Neural cell (in vitro differentiated cells): ENCODE data around the gene PTPRN2.

Source experiments
- EP300 ChIP-seq: fragments of 450-650 bp; conservative IDR thresholded peaks from 2 replicates; pipeline ENCODE4 v1.6.1; 2014; ENCODE audit warnings: antibody characterized with exemption, mild to moderate bottlenecking, moderate library complexity; ENCODE audit not compliant: poor library complexity, severe bottlenecking
- EZH2 ChIP-seq: fragments of 200-600, 300-800 bp; shearing (Covaris generic), sonication (generic); IDR thresholded peaks from 2 replicates; pipeline ENCODE4 v1.6.1; 2014; ENCODE audit warnings: antibody characterized with exemption, low read length, borderline replicate concordance, mild to moderate bottlenecking; ENCODE audit not compliant: insufficient read depth, poor library complexity, severe bottlenecking
- MXI1 ChIP-seq: fragments of 450-650 bp; conservative IDR thresholded peaks from 2 replicates; pipeline ENCODE4 v1.6.1; 2014; ENCODE audit warnings: antibody characterized with exemption, mild to moderate bottlenecking; ENCODE audit not compliant: poor library complexity, severe bottlenecking
- POLR2AphosphoS5 ChIP-seq: IDR thresholded peaks from 2 replicates; pipeline ENCODE4 v1.6.1; 2012
- RAD21 ChIP-seq: fragments of 450-650 bp; conservative IDR thresholded peaks from 2 replicates; pipeline ENCODE4 v1.6.1; 2014; ENCODE audit warnings: antibody characterized with exemption, mild to moderate bottlenecking, moderate library complexity
- REST ChIP-seq: IDR thresholded peaks from 2 replicates; pipeline ENCODE4 v1.6.1; 2012; ENCODE audit warnings: borderline replicate concordance
- TAF1 ChIP-seq: IDR thresholded peaks from 2 replicates; pipeline ENCODE4 v1.6.1; 2012; ENCODE audit warnings: low read depth
- TF ChIP-seq, protein P1 (sequence below): fragments of 450-650 bp; IDR thresholded peaks from 2 replicates; pipeline ENCODE4 v1.5.1; 2014; ENCODE audit warnings: antibody characterized with exemption, mild to moderate bottlenecking, moderate library complexity; ENCODE audit not compliant: poor library complexity, severe bottlenecking

DNA sequence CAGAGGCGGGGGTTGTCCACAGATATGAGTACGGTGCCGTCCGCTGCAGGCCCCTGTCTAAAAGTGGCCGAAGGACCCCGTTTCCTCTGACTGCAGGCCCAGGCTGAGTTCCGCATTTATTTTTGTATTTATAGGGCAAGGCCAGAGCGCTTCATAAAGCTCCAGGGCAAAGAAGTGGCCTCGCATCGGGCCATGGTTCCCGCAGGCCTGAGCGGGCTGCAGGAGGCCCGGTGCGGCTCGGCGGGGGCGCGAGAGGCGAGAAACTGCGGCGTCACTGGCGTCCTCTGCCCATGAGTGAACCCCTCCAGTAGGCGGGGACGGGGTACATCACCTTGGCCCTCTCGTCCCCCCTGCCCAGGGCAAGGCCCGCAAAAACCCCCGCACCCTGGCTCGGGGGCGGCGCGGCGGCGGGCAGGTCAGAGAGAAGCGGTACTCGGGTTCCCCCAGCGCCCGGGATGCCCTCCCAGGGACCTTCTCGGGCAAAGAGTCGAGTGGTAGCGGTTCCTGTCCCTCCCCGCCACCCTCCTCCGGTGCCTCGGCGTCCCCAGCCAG, 895.1 kb downstream of the PTPRN2 start:
- no peak for TF ChIP-seq TAF1
- TF ChIP-seq, protein P1, sequence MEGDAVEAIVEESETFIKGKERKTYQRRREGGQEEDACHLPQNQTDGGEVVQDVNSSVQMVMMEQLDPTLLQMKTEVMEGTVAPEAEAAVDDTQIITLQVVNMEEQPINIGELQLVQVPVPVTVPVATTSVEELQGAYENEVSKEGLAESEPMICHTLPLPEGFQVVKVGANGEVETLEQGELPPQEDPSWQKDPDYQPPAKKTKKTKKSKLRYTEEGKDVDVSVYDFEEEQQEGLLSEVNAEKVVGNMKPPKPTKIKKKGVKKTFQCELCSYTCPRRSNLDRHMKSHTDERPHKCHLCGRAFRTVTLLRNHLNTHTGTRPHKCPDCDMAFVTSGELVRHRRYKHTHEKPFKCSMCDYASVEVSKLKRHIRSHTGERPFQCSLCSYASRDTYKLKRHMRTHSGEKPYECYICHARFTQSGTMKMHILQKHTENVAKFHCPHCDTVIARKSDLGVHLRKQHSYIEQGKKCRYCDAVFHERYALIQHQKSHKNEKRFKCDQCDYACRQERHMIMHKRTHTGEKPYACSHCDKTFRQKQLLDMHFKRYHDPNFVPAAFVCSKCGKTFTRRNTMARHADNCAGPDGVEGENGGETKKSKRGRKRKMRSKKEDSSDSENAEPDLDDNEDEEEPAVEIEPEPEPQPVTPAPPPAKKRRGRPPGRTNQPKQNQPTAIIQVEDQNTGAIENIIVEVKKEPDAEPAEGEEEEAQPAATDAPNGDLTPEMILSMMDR = no peak
- no peak for TF ChIP-seq EZH2
- TF ChIP-seq RAD21 = no peak
- TF ChIP-seq POLR2AphosphoS5 = no peak
- no peak for TF ChIP-seq REST
- no peak for TF ChIP-seq EP300
- TF ChIP-seq MXI1 = no peak
